Natural killer cell (primary cell): Measurements from ENCODE around the gene FOXP1. TPM values are rescaled to one million over a fixed set of nuclear protein-coding genes. Genes with fewer than 3 reads are reported as not detected.

Source experiments
- ATAC-seq, 3 donors: fragments of 150-1000 bp in 2 of 3; fragments of 200-7000 bp in 1 of 3; cut with Tn5 transposase; 1 replicate in 1 of 3; 2 replicates in 2 of 3; pipeline ENCODE4 v1.10.0; 2021; ENCODE audit warnings: mild to moderate bottlenecking in 2 of 3, moderate library complexity in 2 of 3
- DNase-seq, 2 donors: peaks; one replicate each; pipeline versions ENCODE4 v3.0.0 to v3.0.0-alpha.2; 2013 to 2021; ENCODE audit warnings: mixed read lengths in 1 of 2
- H3K27ac ChIP-seq: one replicate; pipeline ENCODE4 v1.5.1; 2013; ENCODE audit warnings: mild to moderate bottlenecking, low read length
- H3K27me3 ChIP-seq: one replicate; pipeline ENCODE4 v1.6.1; 2013; ENCODE audit warnings: low read length; ENCODE audit not compliant: control insufficient read depth, insufficient read depth
- H3K36me3 ChIP-seq: one replicate; pipeline ENCODE4 v1.6.1; 2013; ENCODE audit warnings: low read length; ENCODE audit not compliant: control insufficient read depth, insufficient read depth
- H3K4me1 ChIP-seq: one replicate; pipeline ENCODE4 v1.6.1; 2013; ENCODE audit warnings: low read length; ENCODE audit not compliant: control insufficient read depth, insufficient read depth
- H3K4me3 ChIP-seq: one replicate; pipeline ENCODE4 v1.5.1; 2013; ENCODE audit warnings: low read length
- H3K9me3 ChIP-seq: one replicate; pipeline ENCODE4 v1.6.1; 2013; ENCODE audit warnings: low read length; ENCODE audit not compliant: control insufficient read depth, insufficient read depth
- H3K27ac Mint-ChIP-seq, 2 donors: one replicate each; pipeline ENCODE4 v1.8.0; 2022; ENCODE audit warnings: mild to moderate bottlenecking in 2 of 2, mixed read lengths in 2 of 2, moderate library complexity in 1 of 2
- H3K27me3 Mint-ChIP-seq, 2 donors: one replicate each; pipeline ENCODE4 v1.8.0; 2022; ENCODE audit warnings: low read depth in 2 of 2, mixed read lengths in 2 of 2
- H3K36me3 Mint-ChIP-seq: one replicate; pipeline ENCODE4 v1.8.0; 2022; ENCODE audit warnings: mixed read lengths
- H3K4me1 Mint-ChIP-seq, 2 donors: one replicate each; pipeline ENCODE4 v1.8.0; 2022; ENCODE audit warnings: mixed read lengths in 2 of 2
- H3K4me3 Mint-ChIP-seq: one replicate; pipeline ENCODE4 v1.8.0; 2022; ENCODE audit warnings: mild to moderate bottlenecking, moderate library complexity, mixed read lengths
- H3K9me3 Mint-ChIP-seq, 2 donors: one replicate each; pipeline ENCODE4 v1.8.0; 2022; ENCODE audit warnings: mixed read lengths in 2 of 2
- CTCF ChIP-seq: fragments of 200-600 bp; IDR thresholded peaks from one replicate; pipeline ENCODE4 v1.8.0; 2022; ENCODE audit warnings: antibody characterized with exemption
- WGBS: methylation state at CpG from one replicate; pipeline ENCODE4 v1.1.7; 2013; ENCODE audit warnings: missing lambda C conversion rate; ENCODE audit not compliant: insufficient coverage; 5-methylcytosine and 5-hydroxymethylcytosine counted together
- intact Hi-C: fragments of 100-400 bp; cut with micrococcal nuclease; formaldehyde crosslinking; loops from one replicate; pipeline ENCODE4 v1.14.2; 2022
- total RNA-seq, 4 donors: library from RNA; stranded (reverse); fragments of 120-200 nt in 1 of 4; gene quantifications; one replicate each; pipeline versions ENCODE4 v1.2.3 to v1.2.4, GENCODE V29; 2013 to 2022

FOXP1 gene
- total RNA-seq, 3 donors from 2014 or later (not counting 1 experiment from before 2014, with no cell fraction given), result 166 to 185 (median 166) TPM

- ATAC-seq, result no peak
- WGBS, result 95% methylated on average over 8 of the region's 8 CpGs
These were observed 320.9 kb downstream of the FOXP1 start for GRCh38 chr3:71262364-71263265.

GRCh38 chr3:71260782-71261181 is 322.7 kb downstream of the FOXP1 start:
- no peaks in the 10 kb centered on the region for H3K9me3 Mint-ChIP-seq
- DNase-seq (no peak), ATAC-seq (no peak)
- Histone ChIP-seq H3K4me1 (no peaks in the 10 kb centered on the region), H3K27me3 (no peaks in the 10 kb centered on the region), H3K9me3 (no peaks in the 10 kb centered on the region), H3K4me3 (no peak overlapping the region), H3K36me3 (no peaks in the 10 kb centered on the region), H3K27ac (no peak overlapping the region)
- no peaks in the 10 kb centered on the region for H3K36me3 Mint-ChIP-seq
- 94% methylated on average over 6 of the region's 8 CpGs for WGBS
- H3K4me3 Mint-ChIP-seq, result no peak overlapping the region
- TF ChIP-seq CTCF, result no peak
- no peaks in the 10 kb centered on the region for H3K4me1 Mint-ChIP-seq
- no peaks in the 10 kb centered on the region for H3K27me3 Mint-ChIP-seq
- H3K27ac Mint-ChIP-seq, result no peak overlapping the region
- intact Hi-C loops, result no loop called here

More at GRCh38 chr3:71262364-71263265, 320.9 kb downstream of the FOXP1 start:
- no peaks in the 10 kb centered on the region for H3K9me3 Mint-ChIP-seq
- H3K36me3 Mint-ChIP-seq, result no peaks in the 10 kb centered on the region
- DNase-seq, result no peak
- TF ChIP-seq CTCF, result no peak
- Histone ChIP-seq H3K27me3 (no peaks in the 10 kb centered on the region), H3K4me1 (no peaks in the 10 kb centered on the region), H3K9me3 (no peaks in the 10 kb centered on the region), H3K36me3 (no peaks in the 10 kb centered on the region), H3K4me3 (no peak overlapping the region), H3K27ac (no peak overlapping the region)
- H3K4me1 Mint-ChIP-seq, result no peaks in the 10 kb centered on the region
- H3K27ac Mint-ChIP-seq, result no peak overlapping the region
- H3K4me3 Mint-ChIP-seq, result no peak overlapping the region
- H3K27me3 Mint-ChIP-seq, result no peaks in the 10 kb centered on the region
- intact Hi-C loops, result no loop called here

GRCh38 chr3:71258526-71258925 is 325.0 kb downstream of the FOXP1 start:
- Histone ChIP-seq H3K4me1 (no peaks in the 10 kb centered on the region), H3K9me3 (no peaks in the 10 kb centered on the region), H3K36me3 (no peaks in the 10 kb centered on the region), H3K27ac (no peak overlapping the region), H3K27me3 (no peaks in the 10 kb centered on the region), H3K4me3 (no peak overlapping the region)
- DNase-seq, result no peak
- WGBS, result 100% methylated on average over 3 of the region's 3 CpGs
- Mint-ChIP-seq H3K4me1 (no peaks in the 10 kb centered on the region), H3K9me3 (no peaks in the 10 kb centered on the region), H3K4me3 (no peak overlapping the region), H3K36me3 (no peaks in the 10 kb centered on the region), H3K27me3 (no peaks in the 10 kb centered on the region), H3K27ac (no peak overlapping the region)
- TF ChIP-seq CTCF, result no peak
- intact Hi-C loops, result no loop called here
- no peak for ATAC-seq

- intact Hi-C loops, result no loop called here
These were observed 325.4 kb downstream of the FOXP1 start for GRCh38 chr3:71258116-71258515.

More at GRCh38 chr3:71258116-71258515, 325.4 kb downstream of the FOXP1 start:
- Mint-ChIP-seq H3K9me3 (no peaks in the 10 kb centered on the region), H3K4me1 (no peaks in the 10 kb centered on the region), H3K36me3 (no peaks in the 10 kb centered on the region), H3K4me3 (no peak overlapping the region), H3K27ac (no peak overlapping the region), H3K27me3 (no peaks in the 10 kb centered on the region)
- no peaks in the 10 kb centered on the region for H3K4me1 ChIP-seq
- DNase-seq, result no peak
- ATAC-seq, result no peak
- 87% methylated on average over 1 of the region's 1 CpG for WGBS
- H3K27ac ChIP-seq, result no peak overlapping the region
- H3K9me3 ChIP-seq, result no peaks in the 10 kb centered on the region
- TF ChIP-seq CTCF, result no peak
- no peaks in the 10 kb centered on the region for H3K36me3 ChIP-seq
- no peaks in the 10 kb centered on the region for H3K27me3 ChIP-seq
- no peak overlapping the region for H3K4me3 ChIP-seq
